DMS53 treated with DMSO at 0.1 percent for 48 hours (cell line): ENCODE results near the gene SKAP1.

Source experiments
- DNase-seq: peaks from one replicate; lab custom pipeline; 2025; ENCODE audit not compliant: unreplicated experiment; lab: John Stamatoyannopoulos, UW

SKAP1 gene

GRCh38 chr17:48151220-48151619, 278.8 kb downstream of the SKAP1 start:
- no peak for DNase-seq

- no peak for DNase-seq
These were observed 279.4 kb downstream of the SKAP1 start for GRCh38 chr17:48150597-48151001.

- no peak for DNase-seq
These were observed 280.1 kb downstream of the SKAP1 start for GRCh38 chr17:48149787-48150463.

- DNase-seq = no peak
These were observed 280.9 kb downstream of the SKAP1 start for GRCh38 chr17:48148854-48149786.

- DNase-seq = no peak
These were observed 281.8 kb downstream of the SKAP1 start for GRCh38 chr17:48148029-48148770.

GRCh38 chr17:48144976-48145798, 284.8 kb downstream of the SKAP1 start:
- DNase-seq = no peak

- DNase-seq = no peak
These were observed 285.8 kb downstream of the SKAP1 start for GRCh38 chr17:48144231-48144630.

- no peak for DNase-seq
These were observed 286.4 kb downstream of the SKAP1 start for GRCh38 chr17:48143629-48144028.

GRCh38 chr17:48139944-48140343, 290.1 kb downstream of the SKAP1 start:
- no peak for DNase-seq

GRCh38 chr17:48137656-48138055, 292.4 kb downstream of the SKAP1 start:
- DNase-seq = no peak

- no peak for DNase-seq
These were observed 295.0 kb downstream of the SKAP1 start for GRCh38 chr17:48134912-48135480.

GRCh38 chr17:48132385-48132784, 297.6 kb downstream of the SKAP1 start:
- no peak for DNase-seq

GRCh38 chr17:48131216-48131824, 298.7 kb downstream of the SKAP1 start:
- DNase-seq = peak; percentile 82

- no peak for DNase-seq
These were observed 300.0 kb downstream of the SKAP1 start for GRCh38 chr17:48129981-48130380.

GRCh38 chr17:48128400-48128799, 301.6 kb downstream of the SKAP1 start:
- no peak for DNase-seq

- DNase-seq = peak; percentile 37
These were observed 302.5 kb downstream of the SKAP1 start for GRCh38 chr17:48127371-48128051.

- no peak for DNase-seq
These were observed 303.5 kb downstream of the SKAP1 start for GRCh38 chr17:48126532-48126850.

- no peak for DNase-seq
These were observed 304.0 kb downstream of the SKAP1 start for GRCh38 chr17:48125829-48126531.
